GM12878 (cell line): Measurements from ENCODE around the gene SF1. TPM values are rescaled to one million over a fixed set of nuclear protein-coding genes. Genes with fewer than 3 reads are reported as not detected.

ENCODE experiments used
- ATAC-seq: fragments of 200-7000 bp; cut with Tn5 transposase; 3 replicates; pipeline ENCODE4 v1.9.1; 2020; ENCODE audit warnings: mild to moderate bottlenecking, moderate library complexity
- BruUV-seq: library from RNA; stranded (reverse); fragments of 400-500 nt; replicated peaks from 2 replicates; lab custom pipeline; 2021; lab: Mats Ljungman, UMichigan
- CTCF ChIA-PET: fragments of 300-600 bp; sonication (Branson Sonifier 250); formaldehyde crosslinking; extraction: SDS; loops from one replicate; lab custom pipeline; 2021; ENCODE audit warnings: inconsistent platforms; lab: Yijun Ruan, JAX
- POLR2A ChIA-PET: fragments of 350-600 bp; formaldehyde crosslinking; extraction: SDS; loops from one replicate; lab custom pipeline; 2021; ENCODE audit warnings: inconsistent platforms; lab: Charles Lee
- RAD21 ChIA-PET: fragments of 300-600 bp; sonication (Branson Sonifier 250); formaldehyde crosslinking; loops from one replicate; lab custom pipeline; 2023; ENCODE audit warnings: antibody characterized with exemption; ENCODE audit not compliant: unreplicated experiment; lab: Charles Lee
- SMC1A ChIA-PET: fragments of 300-600 bp; sonication (Branson Sonifier 250); formaldehyde crosslinking; loops from one replicate; lab custom pipeline; 2023; ENCODE audit not compliant: unreplicated experiment, uncharacterized antibody; lab: Charles Lee
- DNase-seq: peaks from one replicate; pipeline ENCODE4 v3.0.0-alpha.2; 2011; ENCODE audit warnings: low read depth, low spot score
- FAIRE-seq: peaks from 3 replicates; lab custom pipeline; 2011; peaks lifted over from hg19 to GRCh38; lab: Jason Lieb, UNC
- H2AFZ ChIP-seq: 2 replicates; pipeline ENCODE4 v1.6.0; 2011; ENCODE audit warnings: low read depth, low read length, control low read depth; ENCODE audit not compliant: control insufficient read depth
- H3K27ac ChIP-seq: 2 replicates; pipeline ENCODE4 v1.5.1; 2011; ENCODE audit warnings: control low read depth; ENCODE audit not compliant: control insufficient read depth, insufficient read depth
- H3K27me3 ChIP-seq, 2 experiments: replicated peaks in 1 of 2; 2 replicates each; pipeline versions ENCODE4 v1.6.0 to v1.6.1; 2011; ENCODE audit warnings: low read length in 1 of 2; ENCODE audit not compliant: control insufficient read depth in 2 of 2, insufficient read depth in 2 of 2
- H3K36me3 ChIP-seq, 2 experiments: 2 replicates each; pipeline ENCODE4 v1.5.1; 2011; ENCODE audit warnings: low read length in 1 of 2; ENCODE audit not compliant: control insufficient read depth in 2 of 2, insufficient read depth in 2 of 2
- H3K4me1 ChIP-seq: 2 replicates; pipeline ENCODE4 v1.6.1; 2011; ENCODE audit warnings: mild to moderate bottlenecking, low read length, moderate library complexity, mixed read lengths; ENCODE audit not compliant: control insufficient read depth, insufficient read depth
- H3K4me2 ChIP-seq: 2 replicates; pipeline ENCODE4 v1.6.0; 2011; ENCODE audit warnings: control low read depth; ENCODE audit not compliant: control insufficient read depth, insufficient read depth
- H3K4me3 ChIP-seq: fragments of 200-600 bp; sonication (generic); 2 replicates; pipeline ENCODE4 v1.5.1; 2016
- H3K79me2 ChIP-seq: 2 replicates; pipeline ENCODE4 v1.6.0; 2011; ENCODE audit warnings: low read length; ENCODE audit not compliant: control insufficient read depth, insufficient read depth
- H3K9ac ChIP-seq: 2 replicates; pipeline ENCODE4 v1.8.0; 2011; ENCODE audit warnings: low read length, control low read depth, mixed read lengths; ENCODE audit not compliant: control insufficient read depth, insufficient read depth
- H3K9me3 ChIP-seq: replicated peaks from 3 replicates; pipeline ENCODE4 v1.5.1; 2011; ENCODE audit warnings: mild to moderate bottlenecking, low read length; ENCODE audit not compliant: control insufficient read depth, insufficient read depth
- H4K20me1 ChIP-seq: 2 replicates; pipeline ENCODE4 v1.6.0; 2011; ENCODE audit not compliant: control insufficient read depth, insufficient read depth
- IKZF1 ChIP-seq: fragments of 450-650 bp; conservative IDR thresholded peaks from 2 replicates; pipeline ENCODE4 v1.6.1; 2017; ENCODE audit warnings: antibody characterized with exemption, mild to moderate bottlenecking
- MTA2 ChIP-seq: fragments of 450-650 bp; IDR thresholded peaks from 2 replicates; pipeline ENCODE4 v1.6.1; 2016; ENCODE audit warnings: low read depth, mild to moderate bottlenecking, moderate library complexity
- PAX8 ChIP-seq: fragments of 450-650 bp; IDR thresholded peaks from 2 replicates; pipeline ENCODE4 v1.6.1; 2017; ENCODE audit warnings: mild to moderate bottlenecking, moderate library complexity
- SIX5 ChIP-seq: IDR thresholded peaks from 2 replicates; pipeline ENCODE4 v1.6.1; 2011; ENCODE audit warnings: mild to moderate bottlenecking, low read depth, low read length, moderate library complexity; ENCODE audit not compliant: severe bottlenecking
- WGBS: methylation state at CpG from one replicate; pipeline ENCODE4 v1.1.6; 2016; ENCODE audit warnings: low lambda C conversion rate; ENCODE audit not compliant: insufficient replicate concordance, insufficient coverage; ENCODE audit errors: missing lambda C conversion rate; 5-methylcytosine and 5-hydroxymethylcytosine counted together
- in situ Hi-C: fragments of 300-500 bp; cut with MboI; formaldehyde crosslinking; loops from 9 replicates; pipeline ENCODE4 v1.14.3; 2018; ENCODE audit warnings: mixed read lengths
- intact Hi-C: fragments of 100-400 bp; cut with micrococcal nuclease; formaldehyde crosslinking; loops from one replicate; pipeline ENCODE4 v1.14.2; 2022; ENCODE audit not compliant: unreplicated experiment
- polyA plus RNA-seq, 11 experiments: library from polyadenylated mRNA; depleted of rRNA in 4 of 11; unstranded in 6 of 11; stranded (reverse) in 5 of 11; fragments of >200 nt; fragmentation: Nextera tagmentation in 4 of 11; fragmentation: Illumina TruSeq in 1 of 11; extraction: Ambion mirVana in 4 of 11; extraction: Trizol in 1 of 11; gene quantifications; 1 replicate in 1 of 11; 2 replicates in 10 of 11; pipeline versions ENCODE4 v1.2.1 to v1.2.3, GENCODE V29; 2011 to 2016; ENCODE audit warnings: inconsistent platforms in 2 of 11, missing spikeins in 2 of 11, low read depth in 1 of 11
- total RNA-seq, 4 experiments: library from RNA; depleted of rRNA in 3 of 4; stranded (reverse); fragments of >200 nt in 3 of 4; fragmentation: Illumina TruSeq in 1 of 4; extraction: Trizol in 1 of 4; gene quantifications; 2 replicates each; pipeline versions ENCODE4 v1.2.1 to v1.2.3, GENCODE V29; 2013 to 2021
- TF ChIP-seq, protein P1 (sequence below): fragments of 450-650 bp; IDR thresholded peaks from 2 replicates; pipeline ENCODE4 v1.6.1; 2017; ENCODE audit warnings: low read depth, mild to moderate bottlenecking, moderate library complexity
- TF ChIP-seq, protein P2 (sequence below): fragments of 450-650 bp; IDR thresholded peaks from 2 replicates; pipeline ENCODE4 v1.6.1; 2016; ENCODE audit warnings: mild to moderate bottlenecking

SF1 gene
- total and polyA plus RNA-seq, 10 of the 15 experiments (the other 5 are each of a cell fraction or from before 2014, with no cell fraction given): 13.6 to 337 (median 103) TPM

DNA sequence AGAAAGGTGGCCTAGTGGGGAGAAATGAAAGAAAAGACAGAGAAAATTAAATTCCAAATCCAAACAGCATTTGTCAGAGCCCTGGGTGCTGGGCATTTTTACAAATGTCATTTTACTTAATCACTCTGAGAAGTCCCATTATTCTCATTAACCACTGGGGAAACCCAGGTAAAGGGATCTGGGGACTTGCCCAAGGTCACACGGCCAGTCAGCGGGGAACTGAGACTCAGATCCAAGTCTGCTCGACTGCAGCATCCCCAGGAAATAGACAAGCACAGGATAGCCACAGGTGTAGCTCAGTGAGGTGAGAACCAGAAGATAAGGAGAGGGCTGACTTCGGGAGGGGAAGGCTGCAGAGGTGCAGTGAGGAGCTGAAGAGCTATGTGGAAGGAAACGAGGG, 63.2 kb downstream of the SF1 start:
- WGBS: 2% methylated on average over 5 of the region's 5 CpGs
- H3K27ac ChIP-seq: no peak overlapping the region
- CTCF ChIA-PET: interaction anchor here (0.5 to 6.7 kb wide), 5 partner anchors 8 to 27 kb away, joined by 3 to 58 read pairs (median 4); no protein-coding TSS in a partner anchor
- peak; percentile 16; the same call in 1 of the 2 replicates for TF ChIP-seq MTA2
- TF ChIP-seq, protein P1, sequence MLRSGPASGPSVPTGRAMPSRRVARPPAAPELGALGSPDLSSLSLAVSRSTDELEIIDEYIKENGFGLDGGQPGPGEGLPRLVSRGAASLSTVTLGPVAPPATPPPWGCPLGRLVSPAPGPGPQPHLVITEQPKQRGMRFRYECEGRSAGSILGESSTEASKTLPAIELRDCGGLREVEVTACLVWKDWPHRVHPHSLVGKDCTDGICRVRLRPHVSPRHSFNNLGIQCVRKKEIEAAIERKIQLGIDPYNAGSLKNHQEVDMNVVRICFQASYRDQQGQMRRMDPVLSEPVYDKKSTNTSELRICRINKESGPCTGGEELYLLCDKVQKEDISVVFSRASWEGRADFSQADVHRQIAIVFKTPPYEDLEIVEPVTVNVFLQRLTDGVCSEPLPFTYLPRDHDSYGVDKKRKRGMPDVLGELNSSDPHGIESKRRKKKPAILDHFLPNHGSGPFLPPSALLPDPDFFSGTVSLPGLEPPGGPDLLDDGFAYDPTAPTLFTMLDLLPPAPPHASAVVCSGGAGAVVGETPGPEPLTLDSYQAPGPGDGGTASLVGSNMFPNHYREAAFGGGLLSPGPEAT: 0 out of 2 replicates have a peak, but pooled peaks have one; percentile 15
- TF ChIP-seq IKZF1: peak; percentile 24; the same call in 1 of the 2 replicates
- no peak for TF ChIP-seq SIX5
- no peak for TF ChIP-seq PAX8
- TF ChIP-seq, protein P2, sequence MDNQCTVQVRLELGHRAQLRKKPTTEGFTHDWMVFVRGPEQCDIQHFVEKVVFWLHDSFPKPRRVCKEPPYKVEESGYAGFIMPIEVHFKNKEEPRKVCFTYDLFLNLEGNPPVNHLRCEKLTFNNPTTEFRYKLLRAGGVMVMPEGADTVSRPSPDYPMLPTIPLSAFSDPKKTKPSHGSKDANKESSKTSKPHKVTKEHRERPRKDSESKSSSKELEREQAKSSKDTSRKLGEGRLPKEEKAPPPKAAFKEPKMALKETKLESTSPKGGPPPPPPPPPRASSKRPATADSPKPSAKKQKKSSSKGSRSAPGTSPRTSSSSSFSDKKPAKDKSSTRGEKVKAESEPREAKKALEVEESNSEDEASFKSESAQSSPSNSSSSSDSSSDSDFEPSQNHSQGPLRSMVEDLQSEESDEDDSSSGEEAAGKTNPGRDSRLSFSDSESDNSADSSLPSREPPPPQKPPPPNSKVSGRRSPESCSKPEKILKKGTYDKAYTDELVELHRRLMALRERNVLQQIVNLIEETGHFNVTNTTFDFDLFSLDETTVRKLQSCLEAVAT: no peak
- H3K27me3 ChIP-seq: peaks cover 5 to 10% of the 10 kb centered on the region in 2 experiments; a peak in 3 of 4 replicates
- no peaks in the 10 kb centered on the region; a peak in 1 of 4 replicates for H3K36me3 ChIP-seq
- no peak for DNase-seq
- no peak overlapping the region for H3K9ac ChIP-seq
- RAD21 ChIA-PET: interaction anchor here (1.0 to 2.6 kb wide), 3 partner anchors 11 to 26 kb away, joined by 3 to 12 read pairs (median 3); no protein-coding TSS in a partner anchor
- intact Hi-C loops (no loop called here), in situ Hi-C loops (no loop called here)
- no peaks in the 10 kb centered on the region for H4K20me1 ChIP-seq
- H3K4me3 ChIP-seq: no peak overlapping the region
- H3K4me1 ChIP-seq: peaks cover 7% of the 10 kb centered on the region
- no peaks in the 10 kb centered on the region for H3K9me3 ChIP-seq
- no peak overlapping the region for H3K4me2 ChIP-seq
- no TSS peak for BruUV-seq
- no peak overlapping the region for H2AFZ ChIP-seq
- no peak for FAIRE-seq
- POLR2A ChIA-PET: interaction anchor here (0.9 kb wide), 1 partner anchor 18 kb away, joined by 3 read pairs; no protein-coding TSS in a partner anchor
- SMC1A ChIA-PET: interaction anchor here (0.6 to 1.7 kb wide), 5 partner anchors 11 to 29 kb away, joined by 3 to 7 read pairs (median 4); no protein-coding TSS in a partner anchor
- no peaks in the 10 kb centered on the region for H3K79me2 ChIP-seq
- peak; percentile 51 for ATAC-seq
